SH-SY5Y (cell line): ENCODE results near the gene ENPP3.

Experiments used
- GATA2 ChIP-seq: IDR thresholded peaks from 2 replicates; pipeline ENCODE4 v1.6.1; 2011; ENCODE audit warnings: mild to moderate bottlenecking, low read depth, low read length
- GATA3 ChIP-seq: IDR thresholded peaks from 2 replicates; pipeline ENCODE4 v1.6.1; 2011; ENCODE audit warnings: low read depth, mild to moderate bottlenecking, low read length, moderate library complexity

- no peak for TF ChIP-seq GATA2
- TF ChIP-seq GATA3 = no peak
Observed at GRCh38 chr6:131654326-131654725, 17.2 kb downstream of the ENPP3 start.
